HTR-8/SVneo (cell line): ENCODE data around the gene USP4.
"Not testable (repeated sequence)": the region's sequence is repeated elsewhere in the genome, so short reads cannot be mapped to it uniquely, and the experiment has no call there.

Source experiments
- DNase-seq: peaks from one replicate; pipeline ENCODE4 v3.0.0; 2011; ENCODE audit warnings: low spot score, mixed read lengths; ENCODE audit not compliant: insufficient read length
- FAIRE-seq: peaks from 2 replicates; lab custom pipeline; 2011; peaks lifted over from hg19 to GRCh38; lab: Jason Lieb, UNC

The USP4 gene

GRCh38 chr3:49352890-49353421 is 13.1 kb upstream of the USP4 start:
- FAIRE-seq (no peak), DNase-seq (no peak)

DNA sequence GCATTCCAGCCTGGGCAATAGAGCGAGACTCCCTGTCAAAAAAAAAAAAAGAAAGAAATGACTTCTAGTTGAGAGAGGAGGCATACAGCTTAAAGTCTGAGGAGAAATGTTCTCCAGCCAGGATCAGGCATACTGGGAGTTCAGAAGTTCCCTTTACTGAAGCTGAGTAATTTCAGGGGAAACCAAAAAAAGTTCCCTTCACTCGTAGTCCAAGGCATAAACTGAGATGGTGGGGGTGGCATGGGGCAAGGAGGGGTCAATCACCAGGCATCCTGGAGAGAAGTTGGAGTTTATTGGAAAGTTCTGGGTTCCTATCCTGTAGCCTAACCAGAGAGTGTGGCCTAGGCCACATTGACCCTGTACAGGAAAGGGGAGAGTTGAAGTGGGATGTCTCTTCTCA is 12.4 kb upstream of the USP4 start:
- DNase-seq = no peak

GRCh38 chr3:49351521-49352011 is 11.7 kb upstream of the USP4 start:
- DNase-seq (no peak), FAIRE-seq (no peak)

More for the DNA sequence above, 12.4 kb upstream of the USP4 start:
- no peak for FAIRE-seq

DNA sequence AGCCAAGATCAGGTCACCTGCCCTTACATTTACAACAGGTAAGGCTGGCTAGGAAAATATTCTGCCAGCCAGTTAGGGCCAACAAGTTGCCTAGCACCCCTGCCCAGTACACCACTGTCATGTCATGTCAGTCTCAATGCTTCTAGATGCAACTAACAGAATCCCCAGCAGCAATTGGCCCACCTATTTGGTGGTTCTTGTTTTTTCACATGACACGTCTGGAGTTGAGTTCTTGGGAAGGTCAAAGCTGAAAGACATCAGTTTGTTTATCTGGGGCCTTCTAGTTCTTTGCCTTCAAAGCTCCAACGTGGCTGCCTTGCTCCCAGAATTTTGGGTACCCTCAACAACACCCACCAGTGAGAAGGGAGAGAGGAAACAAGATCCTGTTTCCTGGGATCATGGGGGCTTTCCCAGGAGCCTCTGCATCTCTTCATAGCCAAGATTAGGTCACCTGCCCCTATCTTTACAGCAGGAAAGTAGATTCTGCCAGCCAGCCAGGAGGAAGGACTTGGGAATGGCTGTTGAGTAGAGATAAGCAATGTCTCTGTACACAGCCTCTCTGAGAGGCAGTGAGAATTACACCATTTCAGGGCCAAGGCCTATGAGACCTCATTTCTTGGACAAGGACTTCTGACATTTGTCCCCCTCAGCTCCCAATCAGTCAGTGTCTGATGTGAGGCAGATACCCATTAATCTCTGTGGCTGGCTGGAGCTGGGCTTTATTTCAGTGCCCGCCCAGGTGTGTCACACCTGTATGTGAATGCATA is 9.7 kb upstream of the USP4 start:
- FAIRE-seq (no peak), DNase-seq (no peak)

- FAIRE-seq = not testable (repeated sequence)
Measured at GRCh38 chr3:49348361-49348760, 8.5 kb upstream of the USP4 start.

GRCh38 chr3:49346797-49347251 is 7.0 kb upstream of the USP4 start:
- no peak for DNase-seq
- no peak for FAIRE-seq

More at GRCh38 chr3:49348361-49348760, 8.5 kb upstream of the USP4 start:
- DNase-seq = not testable (repeated sequence)

DNA sequence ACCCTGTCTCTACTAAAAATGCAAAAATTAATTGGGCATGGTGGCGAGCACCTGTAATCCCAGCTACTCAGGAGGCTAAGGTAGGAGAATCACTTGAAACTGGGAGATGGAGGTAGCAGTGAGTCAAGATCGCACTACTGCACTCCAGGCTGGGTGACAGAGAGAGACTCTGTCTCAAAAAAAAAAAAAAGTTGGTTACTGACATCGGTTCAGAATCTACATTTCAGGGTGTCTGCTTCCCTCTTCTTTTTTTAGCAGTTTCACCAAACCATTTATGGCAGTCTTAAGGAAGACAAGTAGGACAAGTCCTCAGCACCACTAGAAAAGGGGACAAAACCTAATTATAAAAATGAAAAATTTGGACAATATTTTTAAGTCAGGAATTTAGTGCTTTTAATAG is 3.3 kb upstream of the USP4 start:
- FAIRE-seq = no peak
- no peak for DNase-seq

DNA sequence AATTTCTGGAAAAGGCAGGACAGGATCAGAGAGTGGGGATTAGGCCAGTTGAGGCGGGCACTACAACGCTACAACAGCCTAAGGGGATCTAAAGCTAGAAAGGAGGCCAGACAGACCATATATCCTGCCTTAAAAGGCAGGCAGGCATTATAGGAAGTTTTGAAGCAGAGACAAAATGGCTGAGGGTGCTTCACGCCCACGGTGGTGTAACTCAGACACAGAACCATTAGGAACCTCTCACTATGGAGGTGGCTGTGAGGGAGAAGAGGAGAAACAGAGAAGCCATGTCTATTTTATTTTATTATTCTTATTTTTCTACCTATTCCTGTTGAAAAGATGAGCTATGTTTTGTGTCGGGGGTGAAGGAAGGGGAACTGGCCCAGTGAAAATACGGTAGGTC is 2.1 kb upstream of the USP4 start:
- DNase-seq (no peak), FAIRE-seq (no peak)

- no peak for DNase-seq
- no peak for FAIRE-seq
Measured at GRCh38 chr3:49339581-49339940, 292 bp downstream of the USP4 start.

GRCh38 chr3:49333916-49334633 is 5.8 kb downstream of the USP4 start:
- no peak for FAIRE-seq
- no peak for DNase-seq

GRCh38 chr3:49333091-49333490 is 6.8 kb downstream of the USP4 start:
- no peak for FAIRE-seq
- no peak for DNase-seq

- FAIRE-seq = no peak
Measured at GRCh38 chr3:49329186-49329585, 10.7 kb downstream of the USP4 start.

GRCh38 chr3:49328350-49328749 is 11.5 kb downstream of the USP4 start:
- FAIRE-seq = not testable (repeated sequence)

More at GRCh38 chr3:49329186-49329585, 10.7 kb downstream of the USP4 start:
- no peak for DNase-seq

DNA sequence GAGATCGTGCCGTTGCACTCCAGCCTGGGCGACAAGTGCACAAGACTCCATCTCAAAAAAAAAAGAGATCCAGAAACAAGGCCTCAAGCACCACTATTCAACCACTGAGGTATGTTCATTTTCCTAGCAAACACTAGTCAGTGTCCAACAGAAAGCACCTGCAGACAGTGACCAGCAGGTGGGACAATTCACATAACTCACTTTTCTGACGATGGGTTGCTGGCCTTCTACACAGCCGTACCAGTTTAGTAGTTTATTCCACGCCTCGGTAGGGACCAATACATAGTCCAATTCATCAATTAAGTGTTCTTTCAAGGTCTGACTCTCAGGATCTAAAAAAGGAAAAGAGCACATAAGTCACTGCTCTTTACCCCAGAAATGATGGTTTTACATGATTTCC is 12.4 kb downstream of the USP4 start:
- DNase-seq = no peak
- no peak for FAIRE-seq

More at GRCh38 chr3:49328350-49328749, 11.5 kb downstream of the USP4 start:
- DNase-seq = not testable (repeated sequence)

DNA sequence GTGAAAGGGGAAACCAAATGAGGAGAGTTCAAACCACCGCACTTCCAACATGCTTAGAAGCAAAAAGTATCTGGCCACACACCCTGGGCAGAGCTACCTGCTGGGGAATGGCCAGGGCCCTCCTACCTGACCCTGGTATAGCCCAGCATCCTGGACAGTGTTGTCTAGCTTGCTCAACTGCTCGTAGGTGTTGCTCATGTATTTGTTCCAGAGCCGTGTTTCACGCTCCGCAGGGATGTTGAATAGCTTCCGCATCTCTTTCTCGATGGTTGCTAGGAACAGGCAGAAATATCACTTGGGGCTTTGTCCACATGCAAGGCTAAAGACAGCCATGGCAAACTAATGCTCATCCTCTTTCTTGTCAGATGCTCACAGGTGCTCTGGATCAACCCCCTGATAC is 15.1 kb downstream of the USP4 start:
- FAIRE-seq (peak; percentile 80), DNase-seq (no peak)

DNA sequence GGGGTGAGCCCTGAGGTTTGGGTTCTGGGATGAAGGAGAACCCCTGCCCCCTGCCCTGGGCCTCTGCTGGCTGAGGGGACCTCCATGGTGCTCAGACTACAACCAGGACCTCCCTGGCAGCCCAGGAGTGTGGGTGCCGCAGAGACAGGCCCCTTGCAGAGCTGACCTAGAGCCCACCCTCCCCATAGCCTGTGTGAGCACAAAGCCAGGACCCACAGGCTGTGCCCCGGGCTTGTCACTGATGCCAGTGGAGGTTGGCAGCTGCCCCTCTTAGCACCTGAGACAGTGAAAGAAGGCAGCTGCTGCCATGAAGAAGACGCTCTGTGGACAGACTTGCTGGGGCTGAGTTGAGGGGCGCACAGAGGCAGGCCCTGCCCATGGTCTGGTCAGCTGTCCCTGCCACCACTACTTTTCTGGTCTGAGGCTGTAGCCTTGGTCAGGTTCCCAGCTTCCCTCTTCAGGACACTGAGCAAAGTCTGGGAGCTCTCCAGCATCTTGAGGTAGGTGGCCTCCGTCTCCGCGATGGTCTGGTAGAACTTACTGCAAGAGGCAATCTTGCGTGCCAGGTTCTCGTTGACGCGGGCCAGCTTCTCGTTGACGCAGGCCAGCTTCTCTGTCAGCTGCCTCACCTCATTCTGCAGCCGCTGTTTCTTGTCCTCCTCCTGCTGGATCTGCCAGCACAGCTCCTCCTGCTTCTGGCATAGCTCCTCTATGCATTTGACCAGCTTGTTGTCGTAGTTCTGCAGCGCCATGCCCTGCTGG is 23.0 kb downstream of the USP4 start:
- FAIRE-seq (no peak), DNase-seq (no peak)

- FAIRE-seq (no peak), DNase-seq (no peak)
Measured at GRCh38 chr3:49313896-49314688, 25.8 kb downstream of the USP4 start.

- no peak for FAIRE-seq
Measured at GRCh38 chr3:49311283-49311682, 28.6 kb downstream of the USP4 start.

DNA sequence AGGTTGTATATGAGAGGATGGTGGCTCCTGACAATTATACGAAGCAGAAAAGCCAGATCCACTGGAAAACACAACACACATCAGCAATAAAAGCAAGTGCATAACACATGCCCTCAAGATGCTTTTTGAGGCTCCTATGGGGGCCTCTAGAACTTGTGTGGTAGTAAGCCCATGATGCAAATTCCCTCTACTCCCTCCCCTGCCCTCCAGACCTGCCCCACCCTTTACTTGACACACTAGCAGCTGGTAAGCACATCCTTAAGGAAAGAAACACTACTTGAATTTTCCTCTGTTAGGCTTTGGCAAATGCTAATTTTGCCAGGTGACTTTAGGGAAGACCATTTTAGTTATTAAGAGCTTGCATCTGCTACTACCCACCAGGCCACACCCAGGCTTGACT is 29.2 kb downstream of the USP4 start:
- FAIRE-seq (no peak), DNase-seq (no peak)

More at GRCh38 chr3:49311283-49311682, 28.6 kb downstream of the USP4 start:
- no peak for DNase-seq
